ACHN (cell line): ENCODE measurements around the gene BLTP1.
"Not testable (repeated sequence)": the region's sequence is repeated elsewhere in the genome, so short reads cannot be mapped to it uniquely, and the experiment has no call there.

Experiments
- DNase-seq: peaks from one replicate; pipeline ENCODE4 v3.0.0-alpha.2; 2015
- in situ Hi-C: cut with HindIII; loops from 2 replicates; pipeline ENCODE4 v1.10.0; 2017; ENCODE audit warnings: low sequenced_read_pairs, low pct_ligation_motif_present, low pct_unique_long_range_greater_than_20kb

BLTP1 gene

DNA sequence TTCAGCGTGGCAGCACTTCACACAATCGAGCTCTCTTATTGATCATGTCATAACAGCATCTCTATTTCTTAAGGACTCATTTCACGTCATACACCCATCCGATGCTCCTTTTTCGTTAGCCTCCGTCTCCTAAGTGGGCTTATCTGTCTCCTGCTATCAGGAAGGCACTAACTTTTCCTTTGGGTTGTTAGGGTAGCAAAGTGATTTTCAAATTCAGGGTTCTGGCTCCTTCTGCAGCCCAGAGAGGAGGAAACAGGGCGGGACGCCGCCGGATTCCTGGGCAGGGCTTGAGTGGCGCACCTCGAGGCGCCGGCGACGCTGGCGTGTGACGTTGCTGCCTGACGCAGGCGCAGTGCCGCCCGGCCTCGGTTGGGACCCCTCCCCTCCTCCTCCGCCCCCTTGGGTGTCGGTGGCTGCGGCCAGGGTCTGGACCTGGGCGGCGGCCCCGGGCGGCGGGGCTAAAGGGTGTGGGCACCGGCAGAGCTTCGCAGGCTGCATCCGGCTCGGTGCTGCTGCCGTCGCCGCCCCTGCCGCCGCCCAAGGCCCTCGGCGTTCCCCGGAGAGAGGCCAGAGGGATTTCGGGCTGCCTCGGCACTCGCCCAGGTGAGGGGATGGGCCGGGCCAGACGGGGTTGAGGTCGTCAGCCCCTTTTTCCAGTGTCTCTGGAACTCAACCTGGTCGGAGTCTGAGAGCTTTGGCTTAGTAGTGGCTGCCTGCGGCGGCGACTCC is at the start of gene BLTP1:
Gene BLTP1, plus strand, starts transcription at position 350 of the 729 bp plus-strand sequence. CDS start 18,317 bp downstream, outside the sequence.
- in situ Hi-C loops = no loop called here
- peak; percentile 79 for DNase-seq

DNA sequence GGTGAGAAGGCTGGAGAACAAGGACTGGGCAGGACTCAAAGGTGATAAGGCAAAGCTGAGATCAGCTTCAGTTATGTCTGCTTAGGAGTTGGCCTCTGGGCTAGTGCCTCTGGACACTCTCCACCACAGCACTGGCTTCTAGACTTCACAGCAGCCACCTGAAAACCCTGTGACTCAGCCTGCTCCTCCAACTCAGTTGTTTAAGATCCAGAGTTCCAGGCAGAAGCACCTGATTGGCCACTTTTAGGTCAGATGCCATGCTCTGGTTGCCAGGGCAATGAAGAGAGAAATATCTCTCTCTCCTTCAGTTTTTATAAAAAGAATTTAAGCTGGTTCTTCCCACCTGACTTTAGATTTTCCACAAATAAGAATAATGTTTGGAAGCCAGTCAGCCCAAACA is 47.9 kb upstream of the BLTP1 start:
- no peak for DNase-seq
- in situ Hi-C loops = no loop called here

DNA sequence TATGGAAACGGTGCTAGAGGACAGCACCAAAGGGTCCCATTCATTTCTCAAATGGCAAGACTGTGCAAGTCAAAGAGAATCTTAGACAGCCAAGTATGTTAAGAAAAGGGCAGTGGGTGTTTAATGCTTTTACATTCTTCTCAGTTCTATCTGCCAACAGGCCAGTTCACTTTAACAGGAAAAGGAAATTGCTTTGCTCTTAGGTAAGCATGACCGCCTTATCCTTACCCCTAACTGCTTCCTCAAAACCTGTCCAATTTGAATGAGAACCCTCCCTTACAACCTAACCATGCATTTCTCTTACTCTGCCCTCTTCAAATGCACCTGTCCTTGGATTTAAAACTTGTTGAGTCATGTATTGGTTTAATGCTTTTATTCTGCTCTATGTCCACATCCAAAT is 44.5 kb upstream of the BLTP1 start:
- in situ Hi-C loops = no loop called here
- no peak for DNase-seq

DNA sequence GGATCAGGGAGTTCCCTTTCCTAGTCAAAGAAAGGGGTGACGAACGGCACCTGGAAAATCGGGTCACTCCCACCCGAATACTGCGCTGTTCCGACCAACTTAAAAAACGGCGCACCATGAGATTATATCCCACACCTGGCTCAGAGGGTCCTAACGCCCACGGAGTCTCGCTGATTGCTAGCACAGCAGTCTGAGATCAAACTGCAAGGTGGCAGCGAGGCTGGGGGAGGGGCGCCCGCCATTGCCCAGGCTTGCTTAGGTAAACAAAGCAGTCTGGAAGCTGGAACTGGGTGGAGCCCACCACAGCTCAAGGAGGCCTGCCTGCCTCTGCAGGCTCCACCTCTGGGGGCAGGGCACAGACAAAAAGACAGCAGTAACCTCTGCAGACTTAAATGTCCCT is 41.8 kb upstream of the BLTP1 start:
- in situ Hi-C loops = not testable (repeated sequence)

DNA sequence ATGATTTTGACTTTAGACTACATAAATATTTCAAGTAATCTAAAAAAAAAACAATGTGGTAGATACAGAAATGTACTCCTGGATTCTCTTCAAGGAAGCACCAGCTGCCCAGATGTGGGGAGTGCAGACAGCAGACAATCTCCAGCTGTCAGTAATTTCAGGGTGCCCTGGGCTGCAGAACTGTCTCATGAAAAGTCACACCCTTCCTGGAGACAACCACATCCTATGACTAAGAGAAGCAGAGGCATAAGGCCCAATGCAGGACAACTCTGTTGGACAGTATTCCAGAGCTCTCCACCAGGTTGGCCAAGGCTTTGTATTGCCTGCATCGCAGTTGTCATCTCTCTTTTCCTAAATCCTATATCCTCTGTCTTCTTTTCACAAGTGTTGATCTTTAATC is 34.4 kb upstream of the BLTP1 start:
- no peak for DNase-seq
- in situ Hi-C loops = no loop called here

More for the DNA sequence above, 41.8 kb upstream of the BLTP1 start:
- DNase-seq = not testable (repeated sequence)

DNA sequence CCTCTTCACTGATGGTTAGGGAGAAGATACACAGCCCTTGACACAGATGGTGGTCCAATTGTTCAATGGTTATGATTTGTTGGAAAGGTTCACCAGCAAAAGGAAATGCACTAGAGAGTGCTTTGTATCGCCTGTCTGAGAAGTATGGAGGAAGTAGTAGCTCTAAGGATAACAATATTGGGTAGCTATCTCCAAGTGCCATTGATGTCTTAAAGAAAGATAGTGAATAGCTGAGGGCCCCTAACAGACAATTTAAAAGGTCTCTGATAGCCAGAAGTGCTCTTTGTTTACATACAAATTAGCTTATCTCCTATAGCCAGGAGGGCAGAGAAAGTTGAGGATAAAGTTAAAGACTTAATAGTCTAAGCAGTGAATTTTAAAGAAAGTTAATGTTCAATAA is 33.9 kb upstream of the BLTP1 start:
- in situ Hi-C loops = no loop called here
- no peak for DNase-seq

DNA sequence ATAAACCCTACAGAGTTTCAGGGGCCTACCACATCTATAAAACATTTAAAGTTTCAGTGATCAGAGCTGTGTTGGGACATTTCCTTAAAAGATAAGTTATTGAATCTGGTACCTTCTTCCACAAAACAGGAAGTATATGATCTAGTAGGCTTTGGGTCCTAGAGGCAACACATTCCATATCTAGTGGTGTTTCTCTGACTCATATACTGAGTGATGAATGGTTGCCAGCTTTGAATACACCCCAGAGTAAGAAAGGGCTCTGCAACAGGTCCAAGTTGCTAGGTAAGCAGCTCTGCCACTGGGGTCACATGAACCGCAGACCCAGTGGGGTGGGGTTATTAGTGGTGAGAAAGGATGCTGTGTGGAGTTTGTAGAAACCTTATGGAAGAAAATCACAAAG is 32.4 kb upstream of the BLTP1 start:
- in situ Hi-C loops = no loop called here
- DNase-seq = no peak

DNA sequence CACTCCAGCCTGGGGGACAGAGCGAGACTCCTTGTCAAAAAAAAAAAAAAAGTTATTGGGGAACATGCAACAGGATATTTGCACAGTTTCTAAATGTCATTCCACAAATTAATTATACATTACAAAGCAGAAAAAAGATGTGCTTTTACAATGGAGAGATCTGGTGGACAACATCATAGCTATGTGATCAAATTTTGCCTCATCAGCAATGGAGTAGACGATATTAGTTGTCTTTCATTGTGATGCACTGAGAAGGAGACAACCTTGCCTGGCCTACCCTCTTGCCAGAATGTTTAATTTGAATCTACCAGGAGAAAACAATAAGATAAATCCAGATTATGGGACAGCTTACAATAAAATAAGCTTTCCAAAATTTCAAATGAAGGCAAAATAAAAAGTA is 30.5 kb upstream of the BLTP1 start:
- in situ Hi-C loops = no loop called here
- DNase-seq = no peak

DNA sequence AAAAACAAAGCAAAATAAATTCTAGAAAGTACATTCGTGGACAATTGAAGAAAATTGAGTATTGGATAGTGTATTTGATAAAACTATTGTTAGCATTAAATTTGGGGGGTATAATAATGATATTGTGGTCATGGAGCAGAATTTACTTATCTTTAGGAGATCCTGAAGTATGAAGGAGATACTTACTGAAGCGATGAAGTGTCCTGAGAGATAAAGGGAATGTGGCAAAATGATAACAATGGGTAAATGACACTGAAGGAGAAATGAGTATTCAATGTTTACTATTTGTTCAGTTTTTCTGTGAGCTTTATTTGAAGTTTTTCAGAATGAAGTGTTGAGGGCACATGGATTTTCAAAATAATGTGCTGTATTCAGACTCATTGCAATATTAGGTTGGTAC is 30.0 kb upstream of the BLTP1 start:
- no peak for DNase-seq
- in situ Hi-C loops = no loop called here

- in situ Hi-C loops = no loop called here
- no peak for DNase-seq
These were observed 23.1 kb upstream of the BLTP1 start for GRCh38 chr4:122129061-122129460.

GRCh38 chr4:122131562-122132157 is 20.5 kb upstream of the BLTP1 start:
- in situ Hi-C loops = no loop called here
- DNase-seq = no peak

- in situ Hi-C loops = no loop called here
- DNase-seq = no peak
These were observed 19.2 kb upstream of the BLTP1 start for GRCh38 chr4:122132891-122133290.

- no peak for DNase-seq
- in situ Hi-C loops = no loop called here
These were observed 13.0 kb upstream of the BLTP1 start for GRCh38 chr4:122139139-122139538.

DNA sequence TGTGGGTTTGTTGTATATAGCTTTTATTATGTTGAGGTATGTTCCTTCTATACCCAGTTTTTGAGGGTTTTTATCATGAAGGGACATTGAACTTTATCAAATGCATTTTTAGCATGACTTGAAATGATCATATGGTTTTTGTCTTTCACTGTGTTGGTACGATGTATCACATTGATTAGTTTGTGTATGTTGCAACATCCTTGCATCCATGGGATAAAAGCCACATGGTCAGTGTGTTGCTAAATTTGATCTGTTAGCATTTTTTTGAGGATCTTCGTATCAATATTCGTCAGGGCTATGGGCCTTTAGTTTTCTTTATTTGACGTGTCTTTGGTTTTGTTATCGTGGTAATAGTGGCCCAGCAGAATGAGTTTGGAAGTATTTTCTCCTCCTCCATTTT is 11.3 kb upstream of the BLTP1 start:
- in situ Hi-C loops = no loop called here
- no peak for DNase-seq

DNA sequence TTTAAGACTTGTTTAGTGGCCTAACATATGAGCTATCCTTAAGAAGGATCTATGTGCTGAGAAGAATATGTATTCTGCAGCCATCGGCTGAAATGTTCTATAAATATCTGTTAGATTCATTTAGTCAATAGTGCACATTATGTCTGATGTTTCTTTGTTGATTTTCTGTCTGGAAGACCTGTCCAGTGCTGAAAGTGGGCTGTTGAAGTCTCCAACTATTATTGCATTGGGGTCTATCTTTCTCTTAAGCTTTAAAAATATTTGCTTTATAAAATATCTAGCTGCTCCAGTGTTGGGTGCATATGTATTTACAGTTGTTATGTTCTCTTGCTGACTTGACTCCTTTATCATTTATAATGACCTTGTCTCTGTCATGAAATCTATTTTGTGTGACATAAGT is 9.4 kb upstream of the BLTP1 start:
- in situ Hi-C loops = no loop called here
- no peak for DNase-seq

DNA sequence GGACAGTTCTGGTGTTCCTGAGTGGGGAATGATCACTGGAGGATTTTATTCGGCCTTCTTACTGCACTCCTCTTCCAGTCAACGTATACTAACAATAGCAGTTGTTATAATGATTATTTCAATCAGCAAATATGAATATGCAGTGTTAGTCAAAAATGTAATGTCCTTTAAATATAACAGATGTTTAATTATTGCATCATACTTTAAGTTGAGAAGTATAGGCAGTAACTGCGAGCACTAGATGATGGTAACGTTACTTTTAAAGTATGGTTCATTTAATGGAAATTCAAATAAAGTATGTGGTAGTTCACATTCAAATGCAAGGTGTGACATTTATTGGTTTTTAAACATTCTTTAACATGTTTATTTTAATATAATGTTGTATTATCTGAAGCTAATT is 5.5 kb upstream of the BLTP1 start:
- in situ Hi-C loops = no loop called here
- DNase-seq = no peak

- in situ Hi-C loops = no loop called here
- DNase-seq = no peak
These were observed 1.2 kb upstream of the BLTP1 start for GRCh38 chr4:122150931-122151330.

- in situ Hi-C loops = no loop called here
- DNase-seq = peak; percentile 28
These were observed 638 bp downstream of the BLTP1 start for GRCh38 chr4:122152711-122153226.

DNA sequence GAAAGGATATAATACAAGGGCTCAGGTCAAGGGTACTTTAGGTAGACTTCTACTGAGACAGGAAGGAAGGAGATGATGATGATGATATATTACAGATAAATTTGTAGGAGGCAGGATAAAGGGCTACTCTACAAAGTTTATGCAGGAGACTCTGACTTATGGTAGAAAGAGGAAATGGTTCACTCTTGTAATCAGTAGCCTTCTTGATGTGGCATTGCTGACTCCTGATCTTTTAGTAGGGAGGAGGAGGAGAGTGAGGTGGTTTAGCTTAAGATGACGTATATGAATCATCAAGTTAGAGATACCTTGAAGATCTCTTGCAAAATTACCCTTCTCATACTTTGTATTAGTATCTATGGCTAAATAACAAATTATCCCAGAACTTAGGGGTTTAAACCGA is 4.7 kb downstream of the BLTP1 start:
- DNase-seq = no peak
- in situ Hi-C loops = no loop called here

- in situ Hi-C loops = no loop called here
- no peak for DNase-seq
These were observed 11.2 kb downstream of the BLTP1 start for GRCh38 chr4:122163301-122163700.
